ENCODE results near the gene WWOX. TPM values are rescaled to one million over a fixed set of nuclear protein-coding genes. Genes with fewer than 3 reads are reported as not detected.

Gene WWOX
- total RNA-seq, 1 experiment from 2014 or later: 15.6 TPM

DNA sequence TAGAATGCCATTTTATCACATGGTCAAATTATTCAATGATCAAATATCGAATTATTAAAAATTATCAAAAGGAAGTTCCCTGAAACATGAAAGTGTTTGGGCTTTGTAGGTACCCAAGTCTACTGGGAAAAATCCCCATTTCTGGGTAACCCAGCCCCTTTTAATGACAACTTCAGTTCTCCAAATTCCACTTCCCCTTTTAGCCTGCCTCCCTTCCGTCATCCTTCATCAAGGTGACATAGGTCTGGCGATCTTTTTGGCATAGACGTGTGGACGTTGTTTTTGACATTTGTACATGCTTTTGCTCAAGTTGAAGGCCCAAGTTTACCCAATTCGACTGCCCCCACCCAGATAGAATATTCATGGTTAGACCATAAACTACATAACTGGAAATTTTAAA, 840.1 kb downstream of the WWOX start:
- no peak overlapping the region for H2AFZ ChIP-seq (ENCODE audit: low read length)
- no peak overlapping the region for H2AK5ac ChIP-seq (ENCODE audit: insufficient read length, low read length)
- no peak overlapping the region for H2BK12ac ChIP-seq (ENCODE audit: insufficient read length, low read depth, low read length)
- Mint-ChIP-seq H3K4me1 (peaks cover 8 to 12% of the 10 kb centered on the region in 2 experiments), H3K36me3 (ENCODE audit: insufficient read depth in 1 of 3, low read depth in 3 of 3) (no peaks in the 10 kb centered on the region), H3K9me3 (no peaks in the 10 kb centered on the region), H3K27me3 (ENCODE audit: low read depth) (no peaks in the 10 kb centered on the region), H3K27ac (no peak overlapping the region), H3K4me3 (no peak overlapping the region)
- H3K9ac ChIP-seq (ENCODE audit: extremely low read depth, insufficient read length, low read length): no peak overlapping the region
- no peaks in the 10 kb centered on the region for H3K27me3 ChIP-seq (ENCODE audit: insufficient read depth, low read length)
- H2BK120ac ChIP-seq (ENCODE audit: low read depth, low read length, poor library complexity, severe bottlenecking): no peak overlapping the region
- H3K4me2 ChIP-seq (ENCODE audit: insufficient read depth, insufficient read length, low read length): no peak overlapping the region
- no peak overlapping the region for H2BK20ac ChIP-seq (ENCODE audit: low read depth, low read length, poor library complexity, severe bottlenecking)
- no peak overlapping the region for H3K18ac ChIP-seq (ENCODE audit: insufficient read length, low read depth, low read length)
- no peak overlapping the region for H3K4ac ChIP-seq (ENCODE audit: low read depth, low read length)
- no peak overlapping the region for H3K27ac ChIP-seq (ENCODE audit: insufficient read length, low read depth, low read length)
- H4K91ac ChIP-seq (ENCODE audit: insufficient read length, low read depth, low read length): no peak overlapping the region
- TF ChIP-seq, protein P1, sequence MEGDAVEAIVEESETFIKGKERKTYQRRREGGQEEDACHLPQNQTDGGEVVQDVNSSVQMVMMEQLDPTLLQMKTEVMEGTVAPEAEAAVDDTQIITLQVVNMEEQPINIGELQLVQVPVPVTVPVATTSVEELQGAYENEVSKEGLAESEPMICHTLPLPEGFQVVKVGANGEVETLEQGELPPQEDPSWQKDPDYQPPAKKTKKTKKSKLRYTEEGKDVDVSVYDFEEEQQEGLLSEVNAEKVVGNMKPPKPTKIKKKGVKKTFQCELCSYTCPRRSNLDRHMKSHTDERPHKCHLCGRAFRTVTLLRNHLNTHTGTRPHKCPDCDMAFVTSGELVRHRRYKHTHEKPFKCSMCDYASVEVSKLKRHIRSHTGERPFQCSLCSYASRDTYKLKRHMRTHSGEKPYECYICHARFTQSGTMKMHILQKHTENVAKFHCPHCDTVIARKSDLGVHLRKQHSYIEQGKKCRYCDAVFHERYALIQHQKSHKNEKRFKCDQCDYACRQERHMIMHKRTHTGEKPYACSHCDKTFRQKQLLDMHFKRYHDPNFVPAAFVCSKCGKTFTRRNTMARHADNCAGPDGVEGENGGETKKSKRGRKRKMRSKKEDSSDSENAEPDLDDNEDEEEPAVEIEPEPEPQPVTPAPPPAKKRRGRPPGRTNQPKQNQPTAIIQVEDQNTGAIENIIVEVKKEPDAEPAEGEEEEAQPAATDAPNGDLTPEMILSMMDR (conservative IDR thresholded peaks at IDR 0.05): no peak
- H3K4me1 ChIP-seq (ENCODE audit: insufficient read depth, low read length): no peaks in the 10 kb centered on the region; the same call in 1 of the 2 replicates
- no peak overlapping the region for H3K56ac ChIP-seq (ENCODE audit: insufficient read length, low read depth, low read length)
- H2BK5ac ChIP-seq (ENCODE audit: insufficient read length, low read length): no peak overlapping the region
- H3K79me1 ChIP-seq (ENCODE audit: insufficient read depth, low read depth, low read length, poor library complexity, severe bottlenecking): no peaks in the 10 kb centered on the region
- H4K8ac ChIP-seq (replicated peaks; ENCODE audit: insufficient read length, low read depth, low read length): no peak overlapping the region
- H3T11ph ChIP-seq (ENCODE audit: low read length): no peak overlapping the region
- DNase-seq: no peak
- H3K23me2 ChIP-seq (ENCODE audit: insufficient read length, low read depth, low read length, poor library complexity, severe bottlenecking): no peaks in the 10 kb centered on the region
- no peaks in the 10 kb centered on the region for H4K20me1 ChIP-seq (ENCODE audit: control insufficient read depth, insufficient read depth, insufficient read length)
- H3K9me3 ChIP-seq (ENCODE audit: control insufficient read depth, low read depth, low read length): no peaks in the 10 kb centered on the region
- H3K14ac ChIP-seq (ENCODE audit: insufficient read depth, low read length): no peak overlapping the region
- no peaks in the 10 kb centered on the region for H3K79me2 ChIP-seq (ENCODE audit: insufficient read depth, low read length)
- no peak overlapping the region for H4K5ac ChIP-seq (ENCODE audit: insufficient read length, low read depth, low read length)
- H2BK15ac ChIP-seq (ENCODE audit: low read depth, low read length): no peak overlapping the region
- no peak overlapping the region for H3K23ac ChIP-seq (ENCODE audit: insufficient read length, low read depth, low read length)
- WGBS (ENCODE audit: extremely low coverage, insufficient read length, low lambda C conversion rate): no CpG with 5 or more reads among the region's 6 CpGs
